LoVo (cell line): Measurements from ENCODE around the gene TMEM259.

Experiments
- DNase-seq: peaks from one replicate; pipeline ENCODE4 v3.0.0-alpha.2; 2016; ENCODE audit warnings: low spot score

TMEM259 gene

DNA sequence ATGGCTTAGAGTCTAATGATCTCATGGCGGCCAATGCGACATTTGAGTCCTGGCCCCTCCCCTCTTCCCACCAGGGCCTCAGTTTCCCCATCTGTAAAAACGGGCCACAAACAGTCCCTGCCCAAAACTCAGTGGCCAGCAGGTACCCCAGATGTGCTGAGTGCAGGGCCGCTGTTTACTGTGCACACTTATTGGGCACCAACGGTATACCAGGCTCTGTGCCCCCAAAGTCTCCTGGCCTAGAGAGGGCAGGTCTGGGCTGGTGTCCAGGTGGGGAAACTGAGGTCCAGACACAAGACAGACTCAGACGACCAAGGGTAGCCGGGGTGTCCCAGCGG lies 60.4 kb downstream of the TMEM259 start:
- DNase-seq: no peak

DNA sequence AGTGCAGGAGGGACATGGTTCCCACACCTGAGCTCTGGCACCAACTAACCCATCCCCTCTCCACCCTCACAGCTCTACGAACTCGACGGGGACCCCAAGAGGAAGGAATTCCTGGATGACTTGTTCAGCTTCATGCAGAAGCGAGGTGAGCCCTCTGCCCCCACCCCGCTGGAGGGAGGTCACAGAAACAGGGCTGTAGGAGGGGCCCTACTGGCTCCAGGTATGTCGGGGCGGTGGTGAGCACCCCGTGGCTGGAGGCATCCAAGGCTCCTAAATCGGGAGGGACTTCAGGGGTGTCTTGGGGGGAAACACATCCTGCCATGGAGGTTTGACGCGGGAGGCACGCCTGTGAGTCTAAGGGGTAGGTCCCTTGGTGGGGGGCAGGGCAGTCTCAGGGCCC lies 60.9 kb downstream of the TMEM259 start:
- no peak for DNase-seq
